ENCODE results near the gene JOSD2.

The JOSD2 gene

GRCh38 chr19:50519006-50519575 is 8.1 kb upstream of the JOSD2 start:
- Histone ChIP-seq H3K4me1 (ENCODE audit: control insufficient read depth, insufficient read depth, low read length) (no peaks in the 10 kb centered on the region), H3K9me3 (ENCODE audit: control insufficient read depth in 2 of 2, low read length in 2 of 2) (no peaks in the 10 kb centered on the region), H3K27me3 (ENCODE audit: control insufficient read depth in 1 of 2, insufficient read depth in 2 of 2, low read length in 2 of 2) (peaks cover 3% of the 10 kb centered on the region in 2 donors), H3K9ac (ENCODE audit: low read length in 2 of 2) (no peak overlapping the region), H3K27ac (ENCODE audit: low read length) (no peak overlapping the region), H3K4me3 (ENCODE audit: low read length in 2 of 2) (no peak overlapping the region), H3K36me3 (ENCODE audit: control insufficient read depth in 2 of 2, insufficient read depth in 2 of 2, low read length in 2 of 2) (no peaks in the 10 kb centered on the region)

GRCh38 chr19:50518091-50519005 is 7.4 kb upstream of the JOSD2 start:
- Histone ChIP-seq H3K4me3 (ENCODE audit: low read length in 2 of 2) (no peak overlapping the region), H3K9ac (ENCODE audit: low read length in 2 of 2) (no peak overlapping the region), H3K27me3 (ENCODE audit: control insufficient read depth in 1 of 2, insufficient read depth in 2 of 2, low read length in 2 of 2) (peaks cover 3% of the 10 kb centered on the region in 2 donors), H3K36me3 (ENCODE audit: control insufficient read depth in 2 of 2, insufficient read depth in 2 of 2, low read length in 2 of 2) (no peaks in the 10 kb centered on the region), H3K27ac (ENCODE audit: low read length) (no peak overlapping the region), H3K9me3 (ENCODE audit: control insufficient read depth in 2 of 2, low read length in 2 of 2) (no peaks in the 10 kb centered on the region), H3K4me1 (ENCODE audit: control insufficient read depth, insufficient read depth, low read length) (no peaks in the 10 kb centered on the region)

GRCh38 chr19:50517704-50518075 is 6.7 kb upstream of the JOSD2 start:
- no peaks in the 10 kb centered on the region for H3K4me1 ChIP-seq (ENCODE audit: control insufficient read depth, insufficient read depth, low read length)
- no peak overlapping the region for H3K4me3 ChIP-seq (ENCODE audit: low read length in 2 of 2)
- H3K27ac ChIP-seq (ENCODE audit: low read length): no peak overlapping the region
- H3K36me3 ChIP-seq (ENCODE audit: control insufficient read depth in 2 of 2, insufficient read depth in 2 of 2, low read length in 2 of 2): no peaks in the 10 kb centered on the region
- no peaks in the 10 kb centered on the region for H3K9me3 ChIP-seq (ENCODE audit: control insufficient read depth in 2 of 2, low read length in 2 of 2)
- H3K27me3 ChIP-seq (ENCODE audit: control insufficient read depth in 1 of 2, insufficient read depth in 2 of 2, low read length in 2 of 2): peaks cover 3% of the 10 kb centered on the region in 2 donors
- no peak overlapping the region for H3K9ac ChIP-seq (ENCODE audit: low read length in 2 of 2)

- H3K4me1 ChIP-seq (ENCODE audit: control insufficient read depth, insufficient read depth, low read length): no peaks in the 10 kb centered on the region
- no peak overlapping the region for H3K27ac ChIP-seq (ENCODE audit: low read length)
- H3K4me3 ChIP-seq (ENCODE audit: low read length in 2 of 2): no peak overlapping the region
- H3K9ac ChIP-seq (ENCODE audit: low read length in 2 of 2): no peak overlapping the region
- H3K36me3 ChIP-seq (ENCODE audit: control insufficient read depth in 2 of 2, insufficient read depth in 2 of 2, low read length in 2 of 2): no peaks in the 10 kb centered on the region
- no peaks in the 10 kb centered on the region for H3K9me3 ChIP-seq (ENCODE audit: control insufficient read depth in 2 of 2, low read length in 2 of 2)
- peaks cover 3% of the 10 kb centered on the region in 2 donors for H3K27me3 ChIP-seq (ENCODE audit: control insufficient read depth in 1 of 2, insufficient read depth in 2 of 2, low read length in 2 of 2)
Observed at GRCh38 chr19:50516964-50517703, 6.1 kb upstream of the JOSD2 start.

- Histone ChIP-seq H3K9ac (ENCODE audit: low read length in 2 of 2) (no peak overlapping the region), H3K27me3 (ENCODE audit: control insufficient read depth in 1 of 2, insufficient read depth in 2 of 2, low read length in 2 of 2) (peaks cover 3% of the 10 kb centered on the region in 2 donors), H3K9me3 (ENCODE audit: control insufficient read depth in 2 of 2, low read length in 2 of 2) (no peaks in the 10 kb centered on the region), H3K36me3 (ENCODE audit: control insufficient read depth in 2 of 2, insufficient read depth in 2 of 2, low read length in 2 of 2) (no peaks in the 10 kb centered on the region), H3K4me1 (ENCODE audit: control insufficient read depth, insufficient read depth, low read length) (no peaks in the 10 kb centered on the region), H3K27ac (ENCODE audit: low read length) (no peak overlapping the region), H3K4me3 (ENCODE audit: low read length in 2 of 2) (no peak overlapping the region)
Observed at GRCh38 chr19:50516456-50516855, 5.5 kb upstream of the JOSD2 start.

- Histone ChIP-seq H3K9me3 (ENCODE audit: control insufficient read depth in 2 of 2, low read length in 2 of 2) (no peaks in the 10 kb centered on the region), H3K9ac (ENCODE audit: low read length in 2 of 2) (no peak overlapping the region), H3K27ac (ENCODE audit: low read length) (no peak overlapping the region), H3K4me3 (ENCODE audit: low read length in 2 of 2) (no peak overlapping the region), H3K36me3 (ENCODE audit: control insufficient read depth in 2 of 2, insufficient read depth in 2 of 2, low read length in 2 of 2) (no peaks in the 10 kb centered on the region), H3K4me1 (ENCODE audit: control insufficient read depth, insufficient read depth, low read length) (peaks cover 9% of the 10 kb centered on the region), H3K27me3 (ENCODE audit: control insufficient read depth in 1 of 2, insufficient read depth in 2 of 2, low read length in 2 of 2) (peaks cover 3% of the 10 kb centered on the region in 2 donors)
Observed at GRCh38 chr19:50515168-50515561, 4.2 kb upstream of the JOSD2 start.

GRCh38 chr19:50514346-50515167 is 3.6 kb upstream of the JOSD2 start:
- Histone ChIP-seq H3K4me3 (ENCODE audit: low read length in 2 of 2) (no peak overlapping the region), H3K4me1 (ENCODE audit: control insufficient read depth, insufficient read depth, low read length) (peaks cover 12% of the 10 kb centered on the region), H3K27me3 (ENCODE audit: control insufficient read depth in 1 of 2, insufficient read depth in 2 of 2, low read length in 2 of 2) (peaks cover 3% of the 10 kb centered on the region in 2 donors), H3K27ac (ENCODE audit: low read length) (no peak overlapping the region), H3K36me3 (ENCODE audit: control insufficient read depth in 2 of 2, insufficient read depth in 2 of 2, low read length in 2 of 2) (no peaks in the 10 kb centered on the region), H3K9me3 (ENCODE audit: control insufficient read depth in 2 of 2, low read length in 2 of 2) (no peaks in the 10 kb centered on the region), H3K9ac (ENCODE audit: low read length in 2 of 2) (no peak overlapping the region)

GRCh38 chr19:50513746-50514345 is 2.9 kb upstream of the JOSD2 start, which contains the start of gene ASPDH:
Gene ASPDH, minus strand, starts transcription at chr19:50513913. Its CDS starts 90 bp downstream, at chr19:50513823.
- Histone ChIP-seq H3K4me3 (ENCODE audit: low read length in 2 of 2) (no peak within 1 kb of the TSS), H3K4me1 (ENCODE audit: control insufficient read depth, insufficient read depth, low read length) (peaks cover 12% of the 10 kb centered on the region), H3K27ac (ENCODE audit: low read length) (no peak within 1 kb of the TSS), H3K9ac (ENCODE audit: low read length in 2 of 2) (no peak within 1 kb of the TSS), H3K9me3 (ENCODE audit: control insufficient read depth in 2 of 2, low read length in 2 of 2) (no peaks in the 10 kb centered on the region), H3K36me3 (ENCODE audit: control insufficient read depth in 2 of 2, insufficient read depth in 2 of 2, low read length in 2 of 2) (no peaks in the 10 kb centered on the region), H3K27me3 (ENCODE audit: control insufficient read depth in 1 of 2, insufficient read depth in 2 of 2, low read length in 2 of 2) (peaks cover under 1 to 3% of the 10 kb centered on the region in 2 donors)

GRCh38 chr19:50512999-50513745 is 2.2 kb upstream of the JOSD2 start:
- Histone ChIP-seq H3K9me3 (ENCODE audit: control insufficient read depth in 2 of 2, low read length in 2 of 2) (no peaks in the 10 kb centered on the region), H3K9ac (ENCODE audit: low read length in 2 of 2) (no peak overlapping the region), H3K36me3 (ENCODE audit: control insufficient read depth in 2 of 2, insufficient read depth in 2 of 2, low read length in 2 of 2) (no peaks in the 10 kb centered on the region), H3K4me1 (ENCODE audit: control insufficient read depth, insufficient read depth, low read length) (peaks cover 12% of the 10 kb centered on the region), H3K27me3 (ENCODE audit: control insufficient read depth in 1 of 2, insufficient read depth in 2 of 2, low read length in 2 of 2) (peaks cover 0 to 3% of the 10 kb centered on the region in 2 donors), H3K4me3 (ENCODE audit: low read length in 2 of 2) (no peak overlapping the region), H3K27ac (ENCODE audit: low read length) (no peak overlapping the region)
